ENCODE measurements around the gene RGMA.

The RGMA gene

DNA sequence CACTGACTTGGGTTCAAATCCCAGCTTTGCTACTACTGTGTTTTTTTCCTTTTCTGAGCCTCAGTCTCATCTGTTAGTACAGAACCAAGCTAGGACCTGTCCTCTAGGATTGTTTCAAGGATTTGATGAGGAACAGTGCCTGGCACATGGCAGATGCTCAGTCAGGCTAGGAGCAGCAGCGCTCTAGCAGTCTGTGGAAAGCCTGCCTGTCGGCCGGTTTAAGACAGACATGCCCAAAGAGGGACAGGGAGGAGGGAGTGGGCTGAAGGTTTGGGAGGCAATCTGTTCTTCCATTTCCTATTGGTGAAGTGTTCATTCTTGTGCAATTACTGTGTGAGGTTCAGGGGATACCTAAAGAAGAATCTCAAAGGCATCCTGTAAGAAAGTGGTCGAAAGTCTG lies 35.1 kb upstream of the RGMA start:
- TF ChIP-seq FOXP2 (optimal IDR thresholded peaks at IDR 0.05; ENCODE audit: borderline replicate concordance, extremely low read depth, extremely low read length, insufficient read depth) (no peak), SIN3A (IDR thresholded peaks at IDR 0.05; ENCODE audit: borderline replicate concordance, insufficient read depth, low read length) (no peak), POLR2AphosphoS5 (IDR thresholded peaks at IDR 0.05; ENCODE audit: low read depth, low read length) (no peak), TAF1 (IDR thresholded peaks at IDR 0.05; ENCODE audit: borderline replicate concordance, insufficient read depth, low read length) (no peak)
- TF ChIP-seq, protein P1, sequence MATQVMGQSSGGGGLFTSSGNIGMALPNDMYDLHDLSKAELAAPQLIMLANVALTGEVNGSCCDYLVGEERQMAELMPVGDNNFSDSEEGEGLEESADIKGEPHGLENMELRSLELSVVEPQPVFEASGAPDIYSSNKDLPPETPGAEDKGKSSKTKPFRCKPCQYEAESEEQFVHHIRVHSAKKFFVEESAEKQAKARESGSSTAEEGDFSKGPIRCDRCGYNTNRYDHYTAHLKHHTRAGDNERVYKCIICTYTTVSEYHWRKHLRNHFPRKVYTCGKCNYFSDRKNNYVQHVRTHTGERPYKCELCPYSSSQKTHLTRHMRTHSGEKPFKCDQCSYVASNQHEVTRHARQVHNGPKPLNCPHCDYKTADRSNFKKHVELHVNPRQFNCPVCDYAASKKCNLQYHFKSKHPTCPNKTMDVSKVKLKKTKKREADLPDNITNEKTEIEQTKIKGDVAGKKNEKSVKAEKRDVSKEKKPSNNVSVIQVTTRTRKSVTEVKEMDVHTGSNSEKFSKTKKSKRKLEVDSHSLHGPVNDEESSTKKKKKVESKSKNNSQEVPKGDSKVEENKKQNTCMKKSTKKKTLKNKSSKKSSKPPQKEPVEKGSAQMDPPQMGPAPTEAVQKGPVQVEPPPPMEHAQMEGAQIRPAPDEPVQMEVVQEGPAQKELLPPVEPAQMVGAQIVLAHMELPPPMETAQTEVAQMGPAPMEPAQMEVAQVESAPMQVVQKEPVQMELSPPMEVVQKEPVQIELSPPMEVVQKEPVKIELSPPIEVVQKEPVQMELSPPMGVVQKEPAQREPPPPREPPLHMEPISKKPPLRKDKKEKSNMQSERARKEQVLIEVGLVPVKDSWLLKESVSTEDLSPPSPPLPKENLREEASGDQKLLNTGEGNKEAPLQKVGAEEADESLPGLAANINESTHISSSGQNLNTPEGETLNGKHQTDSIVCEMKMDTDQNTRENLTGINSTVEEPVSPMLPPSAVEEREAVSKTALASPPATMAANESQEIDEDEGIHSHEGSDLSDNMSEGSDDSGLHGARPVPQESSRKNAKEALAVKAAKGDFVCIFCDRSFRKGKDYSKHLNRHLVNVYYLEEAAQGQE (IDR thresholded peaks at IDR 0.05; ENCODE audit: insufficient read depth in 1 of 2, low read depth in 2 of 2, low read length in 2 of 2), result no peak

DNA sequence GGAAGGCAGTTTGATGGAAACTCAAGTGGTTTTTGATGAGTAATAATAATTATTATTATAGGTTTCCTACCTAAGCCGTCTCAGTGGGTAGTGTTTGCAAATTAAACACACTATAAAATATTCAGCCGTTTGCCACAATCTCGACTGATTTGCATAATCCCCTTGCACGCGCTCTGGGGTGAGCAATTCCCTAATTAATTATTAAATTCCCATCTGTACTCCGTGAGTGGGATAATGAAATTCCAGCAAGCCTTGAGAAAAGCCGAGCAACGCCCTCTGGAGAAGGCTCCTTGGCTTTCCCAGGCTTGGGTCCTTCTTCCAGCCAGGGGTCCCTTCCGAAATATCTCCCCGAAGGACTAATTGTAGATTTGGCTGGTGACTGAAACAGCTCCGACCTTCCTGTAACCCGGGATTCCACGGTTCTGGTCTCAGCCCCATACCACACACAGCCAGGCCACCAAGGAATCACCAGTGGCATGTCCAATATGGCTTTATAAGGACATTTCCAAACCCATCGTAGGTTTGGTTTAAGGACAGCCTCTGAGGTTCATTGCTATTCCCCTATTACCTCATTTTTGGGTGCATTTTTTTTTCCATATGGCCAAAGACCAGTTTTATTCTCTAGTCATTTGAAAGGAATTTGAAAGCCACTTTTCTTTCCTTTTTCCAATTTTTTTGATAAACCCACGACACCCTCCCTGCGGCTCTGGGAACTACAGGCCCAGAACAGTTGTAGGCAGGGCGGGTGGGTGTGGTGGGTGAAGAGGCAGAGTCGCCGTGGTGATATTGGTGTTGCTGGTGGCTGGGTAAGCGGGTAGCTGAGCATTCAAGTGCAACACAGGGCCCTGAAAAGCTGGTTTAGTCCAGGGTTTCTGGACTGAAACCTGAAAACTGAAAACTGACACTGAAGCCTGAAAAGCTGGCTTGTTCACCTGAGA lies 33.2 kb upstream of the RGMA start:
- TF ChIP-seq, protein P1 (IDR thresholded peaks at IDR 0.05; ENCODE audit: insufficient read depth in 1 of 2, low read depth in 2 of 2, low read length in 2 of 2), result no peak
- TF ChIP-seq TAF1 (IDR thresholded peaks at IDR 0.05; ENCODE audit: borderline replicate concordance, insufficient read depth, low read length), result no peak
- TF ChIP-seq FOXP2 (optimal IDR thresholded peaks at IDR 0.05; ENCODE audit: borderline replicate concordance, extremely low read depth, extremely low read length, insufficient read depth), result no peak
- TF ChIP-seq SIN3A (IDR thresholded peaks at IDR 0.05; ENCODE audit: borderline replicate concordance, insufficient read depth, low read length), result no peak
- TF ChIP-seq POLR2AphosphoS5 (IDR thresholded peaks at IDR 0.05; ENCODE audit: low read depth, low read length), result no peak

DNA sequence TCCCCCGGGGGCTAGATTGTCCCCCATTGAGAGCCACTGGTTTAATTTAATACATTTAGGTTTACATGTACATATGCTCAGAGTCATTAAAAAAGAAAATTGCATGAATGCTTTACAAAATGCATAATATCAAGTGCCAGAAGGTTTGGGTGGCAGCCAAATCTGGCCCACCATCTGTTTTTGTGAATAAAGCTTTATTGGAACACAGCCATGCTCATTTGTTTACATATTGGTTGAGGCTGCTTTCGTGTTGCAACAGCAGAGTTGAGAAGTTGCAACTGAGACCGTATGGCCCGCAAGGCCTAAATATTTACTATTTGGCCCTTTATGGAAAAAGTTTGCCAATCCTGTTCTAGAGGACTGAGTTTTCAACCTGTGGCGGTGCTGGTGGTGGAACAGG lies 32.1 kb upstream of the RGMA start:
- TF ChIP-seq FOXP2 (optimal IDR thresholded peaks at IDR 0.05; ENCODE audit: borderline replicate concordance, extremely low read depth, extremely low read length, insufficient read depth), result no peak
- TF ChIP-seq, protein P1 (IDR thresholded peaks at IDR 0.05; ENCODE audit: insufficient read depth in 1 of 2, low read depth in 2 of 2, low read length in 2 of 2), result no peak
- TF ChIP-seq TAF1 (IDR thresholded peaks at IDR 0.05; ENCODE audit: borderline replicate concordance, insufficient read depth, low read length), result no peak
- TF ChIP-seq SIN3A (IDR thresholded peaks at IDR 0.05; ENCODE audit: borderline replicate concordance, insufficient read depth, low read length), result no peak
- TF ChIP-seq POLR2AphosphoS5 (IDR thresholded peaks at IDR 0.05; ENCODE audit: low read depth, low read length), result no peak

- TF ChIP-seq, protein P1 (IDR thresholded peaks at IDR 0.05; ENCODE audit: insufficient read depth in 1 of 2, low read depth in 2 of 2, low read length in 2 of 2), result no peak
- TF ChIP-seq POLR2AphosphoS5 (IDR thresholded peaks at IDR 0.05; ENCODE audit: low read depth, low read length) (no peak), TAF1 (IDR thresholded peaks at IDR 0.05; ENCODE audit: borderline replicate concordance, insufficient read depth, low read length) (no peak), FOXP2 (optimal IDR thresholded peaks at IDR 0.05; ENCODE audit: borderline replicate concordance, extremely low read depth, extremely low read length, insufficient read depth) (no peak), SIN3A (IDR thresholded peaks at IDR 0.05; ENCODE audit: borderline replicate concordance, insufficient read depth, low read length) (no peak)
These were observed 29.9 kb upstream of the RGMA start for GRCh38 chr15:93118904-93119303.

Data from PFSK-1 (cell line).